GM12878 (cell line): ENCODE measurements around the gene CCDC43. TPM values are rescaled to one million over a fixed set of nuclear protein-coding genes. Genes with fewer than 3 reads are reported as not detected.

ENCODE experiments used
- ATAC-seq: fragments of 200-7000 bp; cut with Tn5 transposase; 3 replicates; pipeline ENCODE4 v1.9.1; 2020; ENCODE audit warnings: mild to moderate bottlenecking, moderate library complexity
- BruUV-seq: library from RNA; stranded (reverse); fragments of 400-500 nt; replicated peaks from 2 replicates; lab custom pipeline; 2021; lab: Mats Ljungman, UMichigan
- CTCF ChIA-PET: fragments of 300-600 bp; sonication (Branson Sonifier 250); formaldehyde crosslinking; extraction: SDS; loops from one replicate; lab custom pipeline; 2021; ENCODE audit warnings: inconsistent platforms; lab: Yijun Ruan, JAX
- POLR2A ChIA-PET: fragments of 350-600 bp; formaldehyde crosslinking; extraction: SDS; loops from one replicate; lab custom pipeline; 2021; ENCODE audit warnings: inconsistent platforms; lab: Charles Lee
- RAD21 ChIA-PET: fragments of 300-600 bp; sonication (Branson Sonifier 250); formaldehyde crosslinking; loops from one replicate; lab custom pipeline; 2023; ENCODE audit warnings: antibody characterized with exemption; ENCODE audit not compliant: unreplicated experiment; lab: Charles Lee
- SMC1A ChIA-PET: fragments of 300-600 bp; sonication (Branson Sonifier 250); formaldehyde crosslinking; loops from one replicate; lab custom pipeline; 2023; ENCODE audit not compliant: unreplicated experiment, uncharacterized antibody; lab: Charles Lee
- DNase-seq: peaks from one replicate; pipeline ENCODE4 v3.0.0-alpha.2; 2011; ENCODE audit warnings: low read depth, low spot score
- FAIRE-seq: peaks from 3 replicates; lab custom pipeline; 2011; peaks lifted over from hg19 to GRCh38; lab: Jason Lieb, UNC
- H2AFZ ChIP-seq: 2 replicates; pipeline ENCODE4 v1.6.0; 2011; ENCODE audit warnings: low read depth, low read length, control low read depth; ENCODE audit not compliant: control insufficient read depth
- H3K27ac ChIP-seq: 2 replicates; pipeline ENCODE4 v1.5.1; 2011; ENCODE audit warnings: control low read depth; ENCODE audit not compliant: control insufficient read depth, insufficient read depth
- H3K27me3 ChIP-seq, 2 experiments: replicated peaks in 1 of 2; 2 replicates each; pipeline versions ENCODE4 v1.6.0 to v1.6.1; 2011; ENCODE audit warnings: low read length in 1 of 2; ENCODE audit not compliant: control insufficient read depth in 2 of 2, insufficient read depth in 2 of 2
- H3K36me3 ChIP-seq, 2 experiments: 2 replicates each; pipeline ENCODE4 v1.5.1; 2011; ENCODE audit warnings: low read length in 1 of 2; ENCODE audit not compliant: control insufficient read depth in 2 of 2, insufficient read depth in 2 of 2
- H3K4me1 ChIP-seq: 2 replicates; pipeline ENCODE4 v1.6.1; 2011; ENCODE audit warnings: mild to moderate bottlenecking, low read length, moderate library complexity, mixed read lengths; ENCODE audit not compliant: control insufficient read depth, insufficient read depth
- H3K4me2 ChIP-seq: 2 replicates; pipeline ENCODE4 v1.6.0; 2011; ENCODE audit warnings: control low read depth; ENCODE audit not compliant: control insufficient read depth, insufficient read depth
- H3K4me3 ChIP-seq: fragments of 200-600 bp; sonication (generic); 2 replicates; pipeline ENCODE4 v1.5.1; 2016
- H3K79me2 ChIP-seq: 2 replicates; pipeline ENCODE4 v1.6.0; 2011; ENCODE audit warnings: low read length; ENCODE audit not compliant: control insufficient read depth, insufficient read depth
- H3K9ac ChIP-seq: 2 replicates; pipeline ENCODE4 v1.8.0; 2011; ENCODE audit warnings: low read length, control low read depth, mixed read lengths; ENCODE audit not compliant: control insufficient read depth, insufficient read depth
- H3K9me3 ChIP-seq: replicated peaks from 3 replicates; pipeline ENCODE4 v1.5.1; 2011; ENCODE audit warnings: mild to moderate bottlenecking, low read length; ENCODE audit not compliant: control insufficient read depth, insufficient read depth
- H4K20me1 ChIP-seq: 2 replicates; pipeline ENCODE4 v1.6.0; 2011; ENCODE audit not compliant: control insufficient read depth, insufficient read depth
- ATF2 ChIP-seq: IDR thresholded peaks from 2 replicates; pipeline ENCODE4 v1.6.1; 2012; ENCODE audit warnings: low read length, inconsistent platforms
- CBFB ChIP-seq: IDR thresholded peaks from 2 replicates; pipeline ENCODE4 v1.6.1; 2016; ENCODE audit warnings: antibody characterized with exemption, low read depth
- CHD1 ChIP-seq: IDR thresholded peaks from 2 replicates; pipeline ENCODE4 v1.6.1; 2012; ENCODE audit warnings: low read depth, low read length, improper control_type of control experiment
- DPF2 ChIP-seq: fragments of 450-650 bp; IDR thresholded peaks from 2 replicates; pipeline ENCODE4 v1.6.1; 2017; ENCODE audit warnings: mild to moderate bottlenecking
- FOXM1 ChIP-seq: IDR thresholded peaks from 2 replicates; pipeline ENCODE4 v1.6.1; 2012; ENCODE audit warnings: low read depth, mild to moderate bottlenecking, inconsistent platforms, low read length, moderate library complexity
- IKZF2 ChIP-seq, 2 experiments: fragments of 450-650 bp; IDR thresholded peaks; 2 replicates each; pipeline ENCODE4 v1.6.1; 2017; ENCODE audit warnings: mild to moderate bottlenecking in 2 of 2, moderate library complexity in 2 of 2
- MTA3 ChIP-seq: IDR thresholded peaks from 2 replicates; pipeline ENCODE4 v1.6.1; 2012; ENCODE audit warnings: low read length, inconsistent platforms, borderline replicate concordance
- NFXL1 ChIP-seq: fragments of 450-650 bp; IDR thresholded peaks from 2 replicates; pipeline ENCODE4 v1.6.1; 2017; ENCODE audit warnings: antibody characterized with exemption, mild to moderate bottlenecking, borderline replicate concordance
- NKRF ChIP-seq: fragments of 450-650 bp; conservative IDR thresholded peaks from 2 replicates; pipeline ENCODE4 v1.6.1; 2017; ENCODE audit warnings: mild to moderate bottlenecking, moderate library complexity
- NRF1 ChIP-seq: conservative IDR thresholded peaks from 2 replicates; pipeline ENCODE4 v1.6.1; 2011; ENCODE audit warnings: mild to moderate bottlenecking, low read depth, low read length, improper control_type of control experiment
- PAX5 ChIP-seq: IDR thresholded peaks from 2 replicates; pipeline ENCODE4 v1.6.1; 2011; ENCODE audit warnings: low read depth, low read length, borderline replicate concordance
- POU2F2 ChIP-seq: IDR thresholded peaks from 3 replicates; pipeline ENCODE4 v1.6.1; 2011; ENCODE audit warnings: low read depth, mild to moderate bottlenecking, low read length, borderline replicate concordance
- TCF12 ChIP-seq: IDR thresholded peaks from 2 replicates; pipeline ENCODE4 v1.6.1; 2011; ENCODE audit warnings: low read depth, mild to moderate bottlenecking, low read length
- ZBTB40 ChIP-seq: fragments of 450-650 bp; IDR thresholded peaks from 2 replicates; pipeline ENCODE4 v1.6.1; 2016; ENCODE audit warnings: mild to moderate bottlenecking, moderate library complexity, borderline replicate concordance
- ZNF274 ChIP-seq: IDR thresholded peaks from one replicate; pipeline ENCODE4 v1.8.0; 2011; ENCODE audit not compliant: insufficient read length, insufficient read depth
- ZZZ3 ChIP-seq: IDR thresholded peaks from 2 replicates; pipeline ENCODE4 v1.6.1; 2011; ENCODE audit warnings: low read depth; ENCODE audit not compliant: control insufficient read depth, insufficient read length
- WGBS: methylation state at CpG from one replicate; pipeline ENCODE4 v1.1.6; 2016; ENCODE audit warnings: low lambda C conversion rate; ENCODE audit not compliant: insufficient replicate concordance, insufficient coverage; ENCODE audit errors: missing lambda C conversion rate; 5-methylcytosine and 5-hydroxymethylcytosine counted together
- in situ Hi-C: fragments of 300-500 bp; cut with MboI; formaldehyde crosslinking; loops from 9 replicates; pipeline ENCODE4 v1.14.3; 2018; ENCODE audit warnings: mixed read lengths
- intact Hi-C: fragments of 100-400 bp; cut with micrococcal nuclease; formaldehyde crosslinking; loops from one replicate; pipeline ENCODE4 v1.14.2; 2022; ENCODE audit not compliant: unreplicated experiment
- polyA plus RNA-seq, 11 experiments: library from polyadenylated mRNA; depleted of rRNA in 4 of 11; unstranded in 6 of 11; stranded (reverse) in 5 of 11; fragments of >200 nt; fragmentation: Nextera tagmentation in 4 of 11; fragmentation: Illumina TruSeq in 1 of 11; extraction: Ambion mirVana in 4 of 11; extraction: Trizol in 1 of 11; gene quantifications; 1 replicate in 1 of 11; 2 replicates in 10 of 11; pipeline versions ENCODE4 v1.2.1 to v1.2.3, GENCODE V29; 2011 to 2016; ENCODE audit warnings: inconsistent platforms in 2 of 11, missing spikeins in 2 of 11, low read depth in 1 of 11
- total RNA-seq, 4 experiments: library from RNA; depleted of rRNA in 3 of 4; stranded (reverse); fragments of >200 nt in 3 of 4; fragmentation: Illumina TruSeq in 1 of 4; extraction: Trizol in 1 of 4; gene quantifications; 2 replicates each; pipeline versions ENCODE4 v1.2.1 to v1.2.3, GENCODE V29; 2013 to 2021

Gene CCDC43
- total and polyA plus RNA-seq, 10 of the 15 experiments (the other 5 are each of a cell fraction or from before 2014, with no cell fraction given), result 10.8 to 42.3 (median 24.1) TPM

GRCh38 chr17:44628243-44629188 is 61.1 kb downstream of the CCDC43 start:
- no peaks in the 10 kb centered on the region for H3K36me3 ChIP-seq
- H3K9me3 ChIP-seq, result no peaks in the 10 kb centered on the region; the same call in 2 of the 3 replicates
- FAIRE-seq, result peak; percentile 81
- H3K27me3 ChIP-seq, result no peaks in the 10 kb centered on the region
- H3K9ac ChIP-seq, result peak overlapping the region; percentile 64
- H3K4me2 ChIP-seq, result peak overlapping the region; percentile 86
- BruUV-seq, result no TSS peak
- peak; percentile 46 for DNase-seq
- H3K4me3 ChIP-seq, result peak overlapping the region; percentile 57
- H3K79me2 ChIP-seq, result no peaks in the 10 kb centered on the region
- H4K20me1 ChIP-seq, result no peaks in the 10 kb centered on the region
- RAD21 ChIA-PET, result no interaction called here
- in situ Hi-C loops, result no loop called here
- CTCF ChIA-PET, result interaction anchor here (0.6 to 1.1 kb wide), 2 partner anchors 9 kb away, joined by 3 read pairs; no protein-coding TSS in a partner anchor
- H2AFZ ChIP-seq, result peak overlapping the region; percentile 95
- H3K4me1 ChIP-seq, result peaks cover 9% of the 10 kb centered on the region
- POLR2A ChIA-PET, result interaction anchor here (0.6 kb wide), 1 partner anchor 142 kb away, joined by 4 read pairs; no protein-coding TSS in a partner anchor
- SMC1A ChIA-PET, result no interaction called here
- peak; percentile 100 for ATAC-seq
- H3K27ac ChIP-seq, result peak overlapping the region; percentile 61
- intact Hi-C loops, result loop anchor here (5.0 kb wide), 1 partner anchor 71 kb away; the partner anchor contains the start of gene FZD2
- 29% methylated on average over 34 of the region's 34 CpGs for WGBS
- TF ChIP-seq NRF1 (no peak), CHD1 (no peak), POU2F2 (no peak), IKZF2 (IDR thresholded peaks at IDR 0.05) (no peak), TCF12 (no peak), FOXM1 (no peak), MTA3 (no peak), NKRF (no peak), ZNF274 (no peak), NFXL1 (no peak), ATF2 (no peak), ZBTB40 (no peak), DPF2 (no peak), PAX5 (peak; percentile 63; the same call in 1 of the 2 replicates), CBFB (no peak), ZZZ3 (no peak)
